ENCODE results near the gene LYRM4.

Gene LYRM4

DNA sequence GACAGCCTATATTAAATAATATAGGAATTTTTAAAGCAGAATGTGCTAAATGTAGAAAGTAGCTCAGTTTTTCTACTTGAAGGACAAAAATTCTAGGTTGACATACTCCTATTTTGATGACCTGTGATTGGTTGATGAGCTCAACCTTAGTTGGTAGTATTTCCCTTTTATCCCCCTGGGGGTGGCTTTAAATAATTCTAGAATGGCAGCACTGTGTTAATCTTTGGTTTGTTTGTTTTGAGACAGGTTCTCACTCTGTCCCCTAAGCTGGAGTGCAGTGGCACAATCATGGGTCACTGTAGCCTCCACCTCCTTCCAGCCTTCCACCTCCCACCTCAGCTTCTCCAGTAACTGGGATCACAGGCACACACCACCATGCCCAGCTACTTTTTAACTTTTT, 29.8 kb upstream of the LYRM4 start:
- Histone ChIP-seq H3K9ac (ENCODE audit: low read length) (no peak overlapping the region), H3K9me3 (ENCODE audit: insufficient read depth, low read length) (no peaks in the 10 kb centered on the region), H3K27ac (ENCODE audit: low read length) (peak overlapping the region; percentile 14; the same call in 1 of the 2 replicates), H3K36me3 (replicated peaks; ENCODE audit: low read depth, low read length) (peaks cover 4% of the 10 kb centered on the region), H3K4me2 (ENCODE audit: low read length) (0 out of 2 replicates have a peak overlapping the region, but pooled peaks have one; percentile 11), H2AFZ (ENCODE audit: low read depth, low read length) (no peak overlapping the region), H3K79me2 (ENCODE audit: low read length) (peaks cover 70% of the 10 kb centered on the region), H4K20me1 (ENCODE audit: insufficient read depth, low read length) (no peaks in the 10 kb centered on the region), H3K27me3 (ENCODE audit: low read depth, low read length) (no peaks in the 10 kb centered on the region), H3K4me3 (ENCODE audit: low read length) (no peak overlapping the region), H3K4me1 (ENCODE audit: low read length) (peaks cover 48% of the 10 kb centered on the region)
- no peak for TF ChIP-seq EZH2phosphoT487 (IDR thresholded peaks at IDR 0.05; ENCODE audit: low read depth)
- TF ChIP-seq, protein P1, sequence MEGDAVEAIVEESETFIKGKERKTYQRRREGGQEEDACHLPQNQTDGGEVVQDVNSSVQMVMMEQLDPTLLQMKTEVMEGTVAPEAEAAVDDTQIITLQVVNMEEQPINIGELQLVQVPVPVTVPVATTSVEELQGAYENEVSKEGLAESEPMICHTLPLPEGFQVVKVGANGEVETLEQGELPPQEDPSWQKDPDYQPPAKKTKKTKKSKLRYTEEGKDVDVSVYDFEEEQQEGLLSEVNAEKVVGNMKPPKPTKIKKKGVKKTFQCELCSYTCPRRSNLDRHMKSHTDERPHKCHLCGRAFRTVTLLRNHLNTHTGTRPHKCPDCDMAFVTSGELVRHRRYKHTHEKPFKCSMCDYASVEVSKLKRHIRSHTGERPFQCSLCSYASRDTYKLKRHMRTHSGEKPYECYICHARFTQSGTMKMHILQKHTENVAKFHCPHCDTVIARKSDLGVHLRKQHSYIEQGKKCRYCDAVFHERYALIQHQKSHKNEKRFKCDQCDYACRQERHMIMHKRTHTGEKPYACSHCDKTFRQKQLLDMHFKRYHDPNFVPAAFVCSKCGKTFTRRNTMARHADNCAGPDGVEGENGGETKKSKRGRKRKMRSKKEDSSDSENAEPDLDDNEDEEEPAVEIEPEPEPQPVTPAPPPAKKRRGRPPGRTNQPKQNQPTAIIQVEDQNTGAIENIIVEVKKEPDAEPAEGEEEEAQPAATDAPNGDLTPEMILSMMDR (IDR thresholded peaks at IDR 0.05; ENCODE audit: low read depth, low read length) = no peak

DNA sequence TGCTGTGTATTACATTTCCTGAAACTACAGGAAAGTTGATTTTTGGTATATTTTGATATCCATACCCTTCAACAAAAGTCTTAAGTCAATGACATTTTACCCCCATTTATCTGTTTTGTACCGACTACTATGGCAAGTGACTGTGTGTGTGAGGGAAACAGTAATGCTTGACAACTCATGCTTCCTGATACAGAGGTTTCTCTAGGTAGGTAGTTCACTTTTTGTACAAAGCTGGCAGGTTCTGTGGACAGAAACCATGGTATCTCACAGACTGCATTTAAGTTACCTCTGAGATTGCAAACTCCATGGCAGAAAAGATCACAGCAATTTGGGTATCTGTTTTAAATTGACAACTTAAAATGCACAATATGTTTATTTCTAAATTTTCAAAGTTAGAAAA, 29.3 kb upstream of the LYRM4 start:
- Histone ChIP-seq H3K27me3 (ENCODE audit: low read depth, low read length) (no peaks in the 10 kb centered on the region), H3K4me2 (ENCODE audit: low read length) (0 out of 2 replicates have a peak overlapping the region, but pooled peaks have one; percentile 11), H3K9me3 (ENCODE audit: insufficient read depth, low read length) (no peaks in the 10 kb centered on the region), H3K9ac (ENCODE audit: low read length) (no peak overlapping the region), H3K4me1 (ENCODE audit: low read length) (peaks cover 46% of the 10 kb centered on the region), H3K36me3 (replicated peaks; ENCODE audit: low read depth, low read length) (peaks cover 4% of the 10 kb centered on the region), H3K27ac (ENCODE audit: low read length) (peak overlapping the region; percentile 14; the same call in 1 of the 2 replicates), H3K79me2 (ENCODE audit: low read length) (peaks cover 69% of the 10 kb centered on the region), H2AFZ (ENCODE audit: low read depth, low read length) (no peak overlapping the region), H4K20me1 (ENCODE audit: insufficient read depth, low read length) (no peaks in the 10 kb centered on the region), H3K4me3 (ENCODE audit: low read length) (no peak overlapping the region)
- TF ChIP-seq, protein P1 (IDR thresholded peaks at IDR 0.05; ENCODE audit: low read depth, low read length) = no peak
- TF ChIP-seq EZH2phosphoT487 (IDR thresholded peaks at IDR 0.05; ENCODE audit: low read depth) = no peak

GRCh38 chr6:5287966-5288297, 27.2 kb upstream of the LYRM4 start:
- Histone ChIP-seq H3K4me3 (ENCODE audit: low read length) (no peak overlapping the region), H3K36me3 (replicated peaks; ENCODE audit: low read depth, low read length) (peaks cover 4% of the 10 kb centered on the region), H3K79me2 (ENCODE audit: low read length) (peaks cover 65% of the 10 kb centered on the region), H3K27me3 (ENCODE audit: low read depth, low read length) (no peaks in the 10 kb centered on the region), H3K4me2 (ENCODE audit: low read length) (no peak overlapping the region), H4K20me1 (ENCODE audit: insufficient read depth, low read length) (no peaks in the 10 kb centered on the region), H2AFZ (ENCODE audit: low read depth, low read length) (no peak overlapping the region), H3K9ac (ENCODE audit: low read length) (no peak overlapping the region), H3K4me1 (ENCODE audit: low read length) (peaks cover 37% of the 10 kb centered on the region), H3K9me3 (ENCODE audit: insufficient read depth, low read length) (no peaks in the 10 kb centered on the region), H3K27ac (ENCODE audit: low read length) (no peak overlapping the region)
- TF ChIP-seq, protein P1 (IDR thresholded peaks at IDR 0.05; ENCODE audit: low read depth, low read length) = no peak
- no peak for TF ChIP-seq EZH2phosphoT487 (IDR thresholded peaks at IDR 0.05; ENCODE audit: low read depth)

DNA sequence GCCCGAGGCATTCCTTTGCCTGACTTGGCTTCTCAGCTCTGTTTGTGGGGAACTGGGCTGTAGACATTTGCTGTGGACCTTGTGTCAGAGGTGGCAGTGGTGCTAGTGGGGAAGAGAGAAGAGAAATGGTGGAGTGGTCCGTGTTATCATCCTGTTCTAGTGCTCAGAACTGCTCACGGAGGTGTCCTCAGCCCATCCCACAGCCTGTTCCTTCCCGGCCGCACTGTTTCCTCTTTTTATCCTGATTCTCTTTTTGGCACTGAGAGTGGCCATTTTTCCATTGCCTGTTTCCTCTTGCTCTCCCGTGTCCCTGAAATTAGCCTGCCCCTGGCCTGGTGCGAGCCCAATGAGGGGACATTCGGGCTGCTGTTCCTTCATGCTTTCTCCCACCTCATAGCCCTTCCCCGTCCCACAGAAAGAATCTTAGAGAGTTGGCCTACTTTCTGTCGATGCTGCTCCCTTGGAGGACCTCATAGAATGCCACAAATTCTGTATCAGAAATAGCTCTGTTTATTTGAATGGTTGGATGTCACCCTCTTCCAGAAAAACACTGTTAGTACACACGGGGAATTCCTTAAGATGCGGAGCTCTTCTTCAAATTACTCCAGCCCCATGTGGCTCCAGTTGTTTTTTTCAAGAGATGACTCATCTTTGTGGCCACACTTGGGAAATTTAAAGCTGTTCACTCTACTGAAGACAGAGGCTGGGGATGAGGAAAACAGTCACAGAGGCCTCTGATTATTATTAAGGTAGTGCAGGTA, 26.6 kb upstream of the LYRM4 start:
- Histone ChIP-seq H3K4me2 (ENCODE audit: low read length) (no peak overlapping the region), H3K79me2 (ENCODE audit: low read length) (peaks cover 68% of the 10 kb centered on the region), H3K36me3 (replicated peaks; ENCODE audit: low read depth, low read length) (peaks cover 4% of the 10 kb centered on the region), H3K4me1 (ENCODE audit: low read length) (peaks cover 42% of the 10 kb centered on the region), H3K9ac (ENCODE audit: low read length) (no peak overlapping the region), H4K20me1 (ENCODE audit: insufficient read depth, low read length) (no peaks in the 10 kb centered on the region), H3K9me3 (ENCODE audit: insufficient read depth, low read length) (no peaks in the 10 kb centered on the region), H3K27me3 (ENCODE audit: low read depth, low read length) (no peaks in the 10 kb centered on the region), H3K4me3 (ENCODE audit: low read length) (no peak overlapping the region), H2AFZ (ENCODE audit: low read depth, low read length) (no peak overlapping the region), H3K27ac (ENCODE audit: low read length) (no peak overlapping the region)
- TF ChIP-seq, protein P1 (IDR thresholded peaks at IDR 0.05; ENCODE audit: low read depth, low read length) = no peak
- no peak for TF ChIP-seq EZH2phosphoT487 (IDR thresholded peaks at IDR 0.05; ENCODE audit: low read depth)
